ENCODE results near the gene RAMACL.
"Not testable (repeated sequence)": the region's sequence is repeated elsewhere in the genome, so short reads cannot be mapped to it uniquely, and the experiment has no call there.

Gene RAMACL

GRCh38 chr6:166552600-166552999, 33.9 kb downstream of the RAMACL start:
- DNase-seq = no peak

GRCh38 chr6:166551754-166552495, 34.6 kb downstream of the RAMACL start:
- DNase-seq = no peak

- no peak for DNase-seq
These were observed 39.8 kb downstream of the RAMACL start for GRCh38 chr6:166546653-166547052.

- DNase-seq = no peak
These were observed 41.1 kb downstream of the RAMACL start for GRCh38 chr6:166545156-166546034.

- no peak for DNase-seq
These were observed 42.2 kb downstream of the RAMACL start for GRCh38 chr6:166544296-166544605.

- no peak for DNase-seq
These were observed 42.7 kb downstream of the RAMACL start for GRCh38 chr6:166543603-166544295.

GRCh38 chr6:166542580-166542912, 43.9 kb downstream of the RAMACL start:
- DNase-seq = no peak

- DNase-seq = no peak
These were observed 44.5 kb downstream of the RAMACL start for GRCh38 chr6:166541876-166542579.

GRCh38 chr6:166541366-166541765, 45.1 kb downstream of the RAMACL start:
- DNase-seq = no peak

- DNase-seq = no peak
These were observed 45.7 kb downstream of the RAMACL start for GRCh38 chr6:166540631-166541331.

- DNase-seq = no peak
These were observed 46.9 kb downstream of the RAMACL start for GRCh38 chr6:166539543-166539942.

GRCh38 chr6:166539011-166539385, 47.5 kb downstream of the RAMACL start:
- not testable (repeated sequence) for DNase-seq

GRCh38 chr6:166538297-166539010, 48.0 kb downstream of the RAMACL start:
- no peak for DNase-seq

- no peak for DNase-seq
These were observed 51.6 kb downstream of the RAMACL start for GRCh38 chr6:166534658-166535406.

- DNase-seq = no peak
These were observed 53.2 kb downstream of the RAMACL start for GRCh38 chr6:166533205-166533824.

All from NCI-H1436 (cell line).